ENCODE results near the gene CLDN7. TPM values are rescaled to one million over a fixed set of nuclear protein-coding genes. Genes with fewer than 3 reads are reported as not detected.

Gene CLDN7
- total RNA-seq, 1 experiment from 2014 or later: 286 TPM

- H3K27me3 ChIP-seq (ENCODE audit: insufficient read depth, low read length): no peaks in the 10 kb centered on the region
- POLR2A ChIA-PET: interaction anchor here (0.7 kb wide), 1 partner anchor 1000 kb away, joined by 3 read pairs; the partner anchor contains the start of gene PFAS
- no peaks in the 10 kb centered on the region for H3K9me2 ChIP-seq (ENCODE audit: insufficient read depth)
- no peaks in the 10 kb centered on the region for H4K20me1 ChIP-seq (ENCODE audit: insufficient read depth)
- H3K4me3 ChIP-seq (replicated peaks in 1 of 2; ENCODE audit: low read depth in 1 of 2, low read length in 2 of 2): no peak overlapping the region
- H3K27ac ChIP-seq (ENCODE audit: low read depth, low read length): no peak overlapping the region
- H2AFZ ChIP-seq (ENCODE audit: low read depth, low read length, poor library complexity, severe bottlenecking): no peak overlapping the region
- 0 out of 2 replicates have a peak overlapping the region, but pooled peaks have one; percentile 4 for H3K9ac ChIP-seq (ENCODE audit: low read length)
- TF ChIP-seq ZNF274 (IDR thresholded peaks at IDR 0.05; ENCODE audit: low read depth, low read length) (no peak), POLR2A (IDR thresholded peaks at IDR 0.05; ENCODE audit: borderline replicate concordance, extremely low read depth, insufficient read depth, insufficient read length) (no peak), POLR2AphosphoS5 (IDR thresholded peaks at IDR 0.05; ENCODE audit: low read depth, low read length) (no peak), CEBPB (IDR thresholded peaks at IDR 0.05; ENCODE audit: low read depth) (no peak), REST (IDR thresholded peaks at IDR 0.05; ENCODE audit: low read depth) (no peak), SIN3A (IDR thresholded peaks at IDR 0.05; ENCODE audit: low read depth) (no peak), EGR1 (IDR thresholded peaks at IDR 0.05; ENCODE audit: low read depth) (no peak), RAD21 (IDR thresholded peaks at IDR 0.05; ENCODE audit: low read depth) (no peak), EZH2 (IDR thresholded peaks at IDR 0.05) (no peak), ZFX (IDR thresholded peaks at IDR 0.05) (no peak)
- intact Hi-C loops (cut with micrococcal nuclease): no loop called here
- no peak overlapping the region for H3K4me2 ChIP-seq (ENCODE audit: low read length)
- peaks cover 14 to 27% of the 10 kb centered on the region in 2 experiments; a peak in 3 of 4 replicates for H3K36me3 ChIP-seq (ENCODE audit: control insufficient read depth in 1 of 2, insufficient read depth in 2 of 2, low read length in 2 of 2)
- CTCF ChIA-PET: interaction anchor here (1.9 kb wide), 1 partner anchor 28 kb away, joined by 5 read pairs; no protein-coding TSS in a partner anchor
- DNase-seq (ENCODE audit: low read depth, low spot score): no peak
- BruUV-seq (replicated peaks): no TSS peak
- peaks cover 13 to 25% of the 10 kb centered on the region in 2 experiments for H3K4me1 ChIP-seq (ENCODE audit: control insufficient read depth in 1 of 2, insufficient read depth in 2 of 2, low read length in 2 of 2)
- no peak for ATAC-seq
- RAD21 ChIA-PET (ENCODE audit: low non-redundant PET in 1 of 2, low total read pairs in 2 of 2, uncharacterized antibody in 2 of 2, unreplicated experiment in 2 of 2): no interaction called here
- H3K79me2 ChIP-seq (ENCODE audit: insufficient read depth, low read length): peaks cover 70% of the 10 kb centered on the region
- no peaks in the 10 kb centered on the region for H3K9me3 ChIP-seq (ENCODE audit: control insufficient read depth in 1 of 2, insufficient read depth in 1 of 2, low read depth in 1 of 2, low read length in 2 of 2)
Measured at GRCh38 chr17:7248796-7249195, 13.5 kb downstream of the CLDN7 start.

Measured in HCT116 (cell line).